Measurements from ENCODE around the gene HSD17B13. TPM values are rescaled to one million over a fixed set of nuclear protein-coding genes. Genes with fewer than 3 reads are reported as not detected.

Gene HSD17B13
- total and polyA plus RNA-seq, 2 experiments from 2014 or later, result 0.15 TPM; not detected in 1

- H3F3A ChIP-seq (replicated peaks; ENCODE audit: low read depth), result no peaks in the 10 kb centered on the region
- no peaks in the 10 kb centered on the region for H3K9me3 Mint-ChIP-seq
- H3K4me3 Mint-ChIP-seq, result no peak overlapping the region
- no peak overlapping the region for H2AFZ ChIP-seq
- H3K79me2 ChIP-seq (replicated peaks; ENCODE audit: insufficient read depth), result no peaks in the 10 kb centered on the region
- H3K4me3 ChIP-seq, result no peak overlapping the region
- no peaks in the 10 kb centered on the region for H3K4me1 ChIP-seq (ENCODE audit: insufficient read depth)
- DNase-seq (ENCODE audit: low spot score) (no peak), ATAC-seq (no peak)
- H3K27me3 Mint-ChIP-seq (ENCODE audit: insufficient read depth, low read depth, poor library complexity), result peaks cover 6% of the 10 kb centered on the region
- no peaks in the 10 kb centered on the region for H4K20me1 ChIP-seq (replicated peaks; ENCODE audit: insufficient read depth)
- no peaks in the 10 kb centered on the region for H3K9me2 ChIP-seq (ENCODE audit: insufficient read depth)
- H3K4me2 ChIP-seq, result no peak overlapping the region
- no peaks in the 10 kb centered on the region for H3K4me1 Mint-ChIP-seq
- no peak overlapping the region for H3K27ac ChIP-seq (ENCODE audit: low read depth)
- no peaks in the 10 kb centered on the region for H3K36me3 Mint-ChIP-seq (ENCODE audit: low read depth)
- H3K36me3 ChIP-seq (ENCODE audit: insufficient read depth), result no peaks in the 10 kb centered on the region
- no peaks in the 10 kb centered on the region for H3K27me3 ChIP-seq (ENCODE audit: insufficient read depth)
- TF ChIP-seq JUNB (IDR thresholded peaks at IDR 0.05; ENCODE audit: unreplicated experiment) (no peak), REST (IDR thresholded peaks at IDR 0.05; ENCODE audit: unreplicated experiment) (no peak), ZNF462 (CRISPR knock-in tag; IDR thresholded peaks at IDR 0.05) (no peak), EZH2 (IDR thresholded peaks at IDR 0.05; ENCODE audit: low read depth, unreplicated experiment) (no peak), NANOG (IDR thresholded peaks at IDR 0.05; ENCODE audit: borderline replicate concordance) (no peak), POLR2AphosphoS5 (IDR thresholded peaks at IDR 0.05; ENCODE audit: low read depth) (no peak), STAT1 (IDR thresholded peaks at IDR 0.05; ENCODE audit: unreplicated experiment) (no peak), ZNF114 (CRISPR knock-in tag; IDR thresholded peaks at IDR 0.05) (no peak), CTCF (conservative IDR thresholded peaks at IDR 0.05; ENCODE audit: low read depth in 2 of 2) (no peak), EZH2phosphoT487 (IDR thresholded peaks at IDR 0.05; ENCODE audit: unreplicated experiment) (no peak), ETS1 (IDR thresholded peaks at IDR 0.05) (no peak), CREB1 (CRISPR knock-in tag; IDR thresholded peaks at IDR 0.05; ENCODE audit: low read depth) (no peak), ZNF331 (CRISPR knock-in tag; IDR thresholded peaks at IDR 0.05; ENCODE audit: low read depth) (no peak)
- no peak overlapping the region for H3K27ac Mint-ChIP-seq
Measured at GRCh38 chr4:87309625-87310024, 13.1 kb downstream of the HSD17B13 start.
